Spleen (tissue), 7 donors: ENCODE data around the gene FABP3.

ENCODE experiments used
- POLR2A ChIP-seq, 3 donors: fragments of 450-650 bp; IDR thresholded peaks; one replicate each; pipeline ENCODE4 v1.5.1; 2017; ENCODE audit warnings: antibody characterized with exemption in 3 of 3, mild to moderate bottlenecking in 1 of 3
- POLR2AphosphoS5 ChIP-seq, 3 donors: sonication (generic); formaldehyde crosslinking; IDR thresholded peaks; one replicate each; pipeline ENCODE4 v1.5.1; 2017; ENCODE audit warnings: antibody characterized with exemption in 3 of 3
- TF ChIP-seq, protein P1 (sequence below), 11 experiments: fragments of 200-600 bp in 7 of 11; fragments of 450-650 bp in 4 of 11; sonication (generic) in 4 of 11; IDR thresholded peaks in 8 of 11; conservative IDR thresholded peaks in 3 of 11; 1 replicate in 7 of 11; 2 replicates in 4 of 11; pipeline versions ENCODE4 v1.4.0 to v1.8.0; 2016 to 2021; ENCODE audit warnings: antibody characterized with exemption in 11 of 11, inconsistent platforms in 4 of 11, mild to moderate bottlenecking in 1 of 11
- donor health status: DM: no; HTN: no; CAD: no; lungs with moderate emphysema.
- donor health status: DM: no; HTN: no; CAD: no.
- donor health status: DM: no; HTN: no; CAD: no.

DNA sequence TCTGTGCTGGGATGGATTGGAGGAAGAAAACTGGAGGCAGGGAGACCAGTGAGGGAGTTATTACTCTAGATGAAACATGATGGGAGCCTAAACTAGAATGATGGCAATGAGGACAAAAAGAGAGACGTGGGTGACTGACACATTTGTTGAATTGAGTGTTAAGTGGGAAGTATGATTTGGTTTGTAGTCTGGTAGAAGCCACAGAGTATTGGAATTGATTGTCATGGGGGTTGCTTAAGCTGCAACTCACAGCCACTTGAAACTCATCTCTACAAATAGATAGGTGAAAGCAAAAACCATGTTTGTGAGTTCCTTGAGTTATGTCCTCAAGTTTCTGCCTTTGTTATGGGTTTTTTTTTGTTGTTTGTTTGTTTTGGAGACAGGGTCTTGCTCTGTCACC is 28.4 kb downstream of the FABP3 start:
- TF ChIP-seq, protein P1, sequence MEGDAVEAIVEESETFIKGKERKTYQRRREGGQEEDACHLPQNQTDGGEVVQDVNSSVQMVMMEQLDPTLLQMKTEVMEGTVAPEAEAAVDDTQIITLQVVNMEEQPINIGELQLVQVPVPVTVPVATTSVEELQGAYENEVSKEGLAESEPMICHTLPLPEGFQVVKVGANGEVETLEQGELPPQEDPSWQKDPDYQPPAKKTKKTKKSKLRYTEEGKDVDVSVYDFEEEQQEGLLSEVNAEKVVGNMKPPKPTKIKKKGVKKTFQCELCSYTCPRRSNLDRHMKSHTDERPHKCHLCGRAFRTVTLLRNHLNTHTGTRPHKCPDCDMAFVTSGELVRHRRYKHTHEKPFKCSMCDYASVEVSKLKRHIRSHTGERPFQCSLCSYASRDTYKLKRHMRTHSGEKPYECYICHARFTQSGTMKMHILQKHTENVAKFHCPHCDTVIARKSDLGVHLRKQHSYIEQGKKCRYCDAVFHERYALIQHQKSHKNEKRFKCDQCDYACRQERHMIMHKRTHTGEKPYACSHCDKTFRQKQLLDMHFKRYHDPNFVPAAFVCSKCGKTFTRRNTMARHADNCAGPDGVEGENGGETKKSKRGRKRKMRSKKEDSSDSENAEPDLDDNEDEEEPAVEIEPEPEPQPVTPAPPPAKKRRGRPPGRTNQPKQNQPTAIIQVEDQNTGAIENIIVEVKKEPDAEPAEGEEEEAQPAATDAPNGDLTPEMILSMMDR (IDR thresholded peaks at IDR 0.05 in 8 of 11, conservative IDR thresholded peaks at IDR 0.05 in 3 of 11): no peak
- TF ChIP-seq POLR2A (IDR thresholded peaks at IDR 0.05) (no peak), POLR2AphosphoS5 (IDR thresholded peaks at IDR 0.05) (no peak)
